Measurements from ENCODE around the gene CDC5L.
A peak's percentile ranks its signal among the peaks of the same experiment; 100 is the strongest.
"Not testable (repeated sequence)": the region's sequence is repeated elsewhere in the genome, so short reads cannot be mapped to it uniquely, and the experiment has no call there.

The CDC5L gene

GRCh38 chr6:44415873-44416502 is 28.5 kb downstream of the CDC5L start:
- DNase-seq = no peak

GRCh38 chr6:44422531-44422930 is 35.0 kb downstream of the CDC5L start:
- no peak for DNase-seq

- no peak for DNase-seq
These were observed 35.8 kb downstream of the CDC5L start for GRCh38 chr6:44423306-44423705.

- DNase-seq = no peak
These were observed 38.4 kb downstream of the CDC5L start for GRCh38 chr6:44425951-44426350.

- peak; percentile 33 for DNase-seq
These were observed 41.2 kb downstream of the CDC5L start for GRCh38 chr6:44428682-44429081.

- DNase-seq = peak; percentile 85
These were observed 42.8 kb downstream of the CDC5L start for GRCh38 chr6:44430326-44430725.

- DNase-seq = peak; percentile 73
These were observed 43.7 kb downstream of the CDC5L start for GRCh38 chr6:44431118-44431725.

GRCh38 chr6:44432227-44432626 is 44.7 kb downstream of the CDC5L start:
- DNase-seq = no peak

GRCh38 chr6:44432726-44433125 is 45.2 kb downstream of the CDC5L start:
- DNase-seq = no peak

GRCh38 chr6:44435500-44435899 is 48.0 kb downstream of the CDC5L start:
- DNase-seq = no peak

- DNase-seq = no peak
These were observed 51.3 kb downstream of the CDC5L start for GRCh38 chr6:44438827-44439226.

- peak; percentile 82 for DNase-seq
These were observed 52.0 kb downstream of the CDC5L start for GRCh38 chr6:44439270-44440045.

- no peak for DNase-seq
These were observed 53.8 kb downstream of the CDC5L start for GRCh38 chr6:44441091-44441855.

GRCh38 chr6:44442236-44442635 is 54.7 kb downstream of the CDC5L start:
- DNase-seq = no peak

- no peak for DNase-seq
These were observed 55.4 kb downstream of the CDC5L start for GRCh38 chr6:44442833-44443444.

- no peak for DNase-seq
These were observed 57.3 kb downstream of the CDC5L start for GRCh38 chr6:44444853-44445252.

- peak; percentile 85 for DNase-seq
These were observed 59.3 kb downstream of the CDC5L start for GRCh38 chr6:44446626-44447300.

GRCh38 chr6:44449181-44449580 is 61.7 kb downstream of the CDC5L start:
- DNase-seq = not testable (repeated sequence)

- peak; percentile 60 for DNase-seq
These were observed 64.5 kb downstream of the CDC5L start for GRCh38 chr6:44451803-44452695.

- peak; percentile 85 for DNase-seq
These were observed 65.2 kb downstream of the CDC5L start for GRCh38 chr6:44452725-44453124.

GRCh38 chr6:44453146-44453545 is 65.6 kb downstream of the CDC5L start:
- DNase-seq = no peak
